ENCODE measurements around the gene SAMD4A.
"Not testable (repeated sequence)": the region's sequence is repeated elsewhere in the genome, so short reads cannot be mapped to it uniquely, and the experiment has no call there.

The SAMD4A gene

DNA sequence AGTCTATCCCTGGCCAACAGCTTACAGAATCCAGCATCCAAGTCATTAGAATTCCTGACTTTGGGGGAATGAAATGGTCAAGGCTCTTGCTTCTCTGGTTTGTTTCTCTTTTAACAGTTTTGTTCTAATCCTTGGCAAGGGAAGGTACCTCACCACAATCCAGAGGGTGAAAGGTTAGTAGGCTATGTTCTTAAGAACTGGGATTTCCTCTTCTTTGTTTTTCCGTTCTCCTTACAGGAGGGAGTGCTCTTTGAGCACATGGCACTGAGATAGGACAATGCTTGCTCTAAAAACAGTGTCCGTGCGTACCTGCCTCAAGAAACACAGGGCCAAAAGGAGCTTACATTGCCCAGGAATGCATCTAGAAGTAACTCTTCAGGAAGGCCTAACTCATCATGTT, 179.1 kb downstream of the SAMD4A start:
- no peak for TF ChIP-seq FOXP2 (optimal IDR thresholded peaks at IDR 0.05; ENCODE audit: control extremely low read depth, extremely low read length, insufficient read depth)
- no peak for TF ChIP-seq POLR2AphosphoS5 (IDR thresholded peaks at IDR 0.05; ENCODE audit: borderline replicate concordance, low read depth, low read length)
- no peak for TF ChIP-seq EZH2 (IDR thresholded peaks at IDR 0.05)

DNA sequence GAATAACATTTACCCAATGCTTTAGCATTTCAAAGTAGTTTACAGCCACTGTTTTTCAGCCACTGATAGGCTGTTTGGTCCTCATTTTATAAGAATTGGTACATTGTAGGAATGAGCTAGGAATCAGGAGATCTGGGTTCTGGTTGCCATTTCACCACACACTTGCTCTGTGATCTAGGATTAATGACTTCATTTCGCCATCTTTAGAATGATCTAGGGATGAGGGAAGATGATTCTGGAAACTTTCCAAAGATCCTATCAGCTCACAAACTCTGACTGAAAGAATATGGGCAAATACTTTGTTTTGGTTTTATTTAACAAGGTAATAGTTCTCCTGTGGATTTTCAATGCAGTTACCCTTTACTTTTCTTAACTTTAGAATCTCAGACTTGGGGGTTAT, 180.7 kb downstream of the SAMD4A start:
- no peak for TF ChIP-seq FOXP2 (optimal IDR thresholded peaks at IDR 0.05; ENCODE audit: control extremely low read depth, extremely low read length, insufficient read depth)
- Histone ChIP-seq H3K9me3 (ENCODE audit: low read depth, low read length) (no peaks in the 10 kb centered on the region), H3K9ac (ENCODE audit: insufficient read length) (no peak overlapping the region), H3K27ac (no peak overlapping the region), H3K4me3 (no peak overlapping the region), H3K36me3 (ENCODE audit: insufficient read depth, low read length) (no peaks in the 10 kb centered on the region)
- no peak for DNase-seq (ENCODE audit: low read depth, low spot score)

More for the DNA sequence above, 179.1 kb downstream of the SAMD4A start:
- no peak overlapping the region for H3K4me3 ChIP-seq
- H3K9ac ChIP-seq (ENCODE audit: insufficient read length): no peak overlapping the region
- no peaks in the 10 kb centered on the region for H3K36me3 ChIP-seq (ENCODE audit: insufficient read depth, low read length)
- no peak for DNase-seq (ENCODE audit: low read depth, low spot score)
- no peak overlapping the region for H3K27ac ChIP-seq
- no peaks in the 10 kb centered on the region for H3K9me3 ChIP-seq (ENCODE audit: low read depth, low read length)

DNA sequence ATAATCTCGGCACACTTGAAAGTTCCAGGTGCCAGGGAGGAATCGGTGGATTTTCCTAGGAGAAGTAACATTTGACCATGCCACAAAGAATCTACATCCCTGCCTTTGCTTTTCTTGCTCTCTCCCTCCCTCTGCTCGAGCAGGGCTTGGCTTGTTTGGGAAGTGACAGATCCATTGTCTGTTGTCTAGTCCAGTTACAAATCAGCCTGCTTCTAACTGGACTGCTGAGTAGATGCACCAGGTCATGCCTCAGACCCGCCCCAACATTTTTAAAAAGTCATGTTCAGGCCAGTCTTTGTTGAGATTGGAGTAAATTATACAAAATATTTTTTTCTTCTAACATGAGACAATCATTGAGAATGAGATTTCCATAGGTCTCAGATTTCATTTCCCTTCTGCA, 182.3 kb downstream of the SAMD4A start:
- H3K4me3 ChIP-seq: no peak overlapping the region
- H3K9me3 ChIP-seq (ENCODE audit: low read depth, low read length): no peaks in the 10 kb centered on the region
- H3K9ac ChIP-seq (ENCODE audit: insufficient read length): no peak overlapping the region
- DNase-seq (ENCODE audit: low read depth, low spot score): no peak
- no peak for TF ChIP-seq FOXP2 (optimal IDR thresholded peaks at IDR 0.05; ENCODE audit: control extremely low read depth, extremely low read length, insufficient read depth)
- no peak for TF ChIP-seq POLR2AphosphoS5 (IDR thresholded peaks at IDR 0.05; ENCODE audit: borderline replicate concordance, low read depth, low read length)
- TF ChIP-seq EZH2 (IDR thresholded peaks at IDR 0.05): no peak
- H3K27ac ChIP-seq: no peak overlapping the region
- H3K36me3 ChIP-seq (ENCODE audit: insufficient read depth, low read length): no peaks in the 10 kb centered on the region

DNA sequence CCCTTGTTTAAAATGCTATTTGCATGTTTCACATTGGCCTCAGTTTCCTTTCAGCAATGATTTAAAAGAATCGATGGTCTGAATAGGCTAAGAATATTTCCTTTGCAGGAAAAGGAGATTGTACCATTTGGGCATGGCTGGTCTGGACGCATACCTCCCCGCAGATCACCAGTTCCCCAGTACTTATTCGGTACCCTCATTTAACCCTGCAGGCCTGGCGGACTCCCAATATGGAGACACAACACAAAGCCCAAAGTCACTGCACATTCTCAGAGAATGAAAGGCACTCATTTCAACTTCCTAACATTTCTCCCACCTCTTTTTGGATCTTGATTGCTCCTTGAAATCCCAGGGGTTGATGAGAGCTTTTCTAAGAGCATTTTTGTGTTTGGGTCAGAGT, 182.8 kb downstream of the SAMD4A start:
- Histone ChIP-seq H3K9ac (ENCODE audit: insufficient read length) (no peak overlapping the region), H3K36me3 (ENCODE audit: insufficient read depth, low read length) (no peaks in the 10 kb centered on the region), H3K27ac (no peak overlapping the region), H3K4me3 (no peak overlapping the region), H3K9me3 (ENCODE audit: low read depth, low read length) (no peaks in the 10 kb centered on the region)
- no peak for DNase-seq (ENCODE audit: low read depth, low spot score)
- no peak for TF ChIP-seq POLR2AphosphoS5 (IDR thresholded peaks at IDR 0.05; ENCODE audit: borderline replicate concordance, low read depth, low read length)
- TF ChIP-seq EZH2 (IDR thresholded peaks at IDR 0.05): no peak

DNA sequence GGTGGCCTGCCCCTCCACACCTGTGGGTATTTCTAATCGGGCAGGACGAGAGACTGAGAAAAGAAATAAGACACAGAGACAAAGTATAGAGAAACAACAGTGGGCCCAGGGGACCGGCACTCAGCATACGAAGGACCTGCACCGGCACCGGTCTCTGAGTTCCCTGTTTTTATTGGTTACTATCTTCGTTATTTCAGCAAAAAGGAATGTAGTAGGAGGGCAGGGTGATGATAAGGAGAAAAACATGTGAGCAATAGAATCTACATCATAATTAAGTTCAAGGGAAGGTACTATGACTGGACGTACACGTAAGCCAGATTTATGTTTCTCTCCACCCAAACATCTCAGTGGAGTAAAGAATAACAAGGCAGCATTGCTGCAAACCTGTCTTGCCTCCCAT, 185.7 kb downstream of the SAMD4A start:
- DNase-seq (ENCODE audit: low read depth, low spot score); H3K9ac ChIP-seq (ENCODE audit: insufficient read length); H3K4me3 ChIP-seq; H3K36me3 ChIP-seq (ENCODE audit: insufficient read depth, low read length); H3K27ac ChIP-seq; H3K9me3 ChIP-seq (ENCODE audit: low read depth, low read length): not testable (repeated sequence)

DNA sequence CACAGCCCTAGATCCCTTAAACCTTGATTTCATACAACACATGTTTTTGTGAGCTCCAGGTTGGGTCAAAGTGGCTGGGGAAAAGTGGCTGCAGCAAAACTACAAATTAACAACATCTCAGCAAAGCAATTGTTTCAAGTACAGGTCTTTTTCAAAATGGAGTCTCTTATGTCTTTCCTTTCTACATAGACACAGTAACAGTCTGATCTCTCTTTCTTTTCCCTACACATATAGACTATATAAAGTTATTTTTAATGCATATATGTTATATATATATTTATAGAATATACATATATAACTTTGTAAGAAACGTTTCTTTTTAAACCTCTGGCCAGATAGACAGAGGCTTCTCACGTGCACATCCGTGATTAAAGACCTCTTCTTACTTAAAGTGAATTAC, 186.5 kb downstream of the SAMD4A start:
- H3K9me3 ChIP-seq (ENCODE audit: low read depth, low read length); H3K4me3 ChIP-seq; H3K27ac ChIP-seq; DNase-seq (ENCODE audit: low read depth, low spot score); H3K9ac ChIP-seq (ENCODE audit: insufficient read length); H3K36me3 ChIP-seq (ENCODE audit: insufficient read depth, low read length): not testable (repeated sequence)

DNA sequence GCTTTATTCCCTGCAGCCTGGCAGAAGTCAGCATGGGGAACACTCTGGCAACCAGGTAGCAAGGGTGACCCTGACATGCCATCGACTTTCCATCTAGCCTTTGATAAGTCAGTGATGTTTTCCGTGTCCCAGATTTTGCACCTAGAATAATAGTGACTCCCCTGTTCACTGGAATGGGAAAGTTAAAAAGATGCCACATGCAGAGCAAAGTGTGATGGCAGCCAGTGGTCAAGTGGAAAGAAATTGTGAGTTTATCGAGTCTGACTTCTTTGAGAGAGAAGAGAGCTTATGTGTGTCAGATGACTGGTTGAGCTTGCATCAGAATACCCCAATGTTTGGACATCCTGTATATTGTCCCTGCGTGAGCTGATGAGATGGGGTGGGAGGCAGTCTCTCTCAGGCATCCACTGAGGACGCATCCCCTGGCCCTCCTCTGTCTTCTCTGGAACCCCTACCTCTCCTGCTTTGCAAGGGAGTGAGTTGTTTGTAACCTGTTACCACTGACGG, 187.2 kb downstream of the SAMD4A start:
- Histone ChIP-seq H3K36me3 (ENCODE audit: insufficient read depth, low read length) (no peaks in the 10 kb centered on the region), H3K9me3 (ENCODE audit: low read depth, low read length) (no peaks in the 10 kb centered on the region), H3K4me3 (no peak overlapping the region), H3K27ac (no peak overlapping the region), H3K9ac (ENCODE audit: insufficient read length) (no peak overlapping the region)
- no peak for TF ChIP-seq POLR2AphosphoS5 (IDR thresholded peaks at IDR 0.05; ENCODE audit: borderline replicate concordance, low read depth, low read length)
- no peak for TF ChIP-seq FOXP2 (optimal IDR thresholded peaks at IDR 0.05; ENCODE audit: control extremely low read depth, extremely low read length, insufficient read depth)
- no peak for TF ChIP-seq EZH2 (IDR thresholded peaks at IDR 0.05)
- no peak for DNase-seq (ENCODE audit: low read depth, low spot score)

DNA sequence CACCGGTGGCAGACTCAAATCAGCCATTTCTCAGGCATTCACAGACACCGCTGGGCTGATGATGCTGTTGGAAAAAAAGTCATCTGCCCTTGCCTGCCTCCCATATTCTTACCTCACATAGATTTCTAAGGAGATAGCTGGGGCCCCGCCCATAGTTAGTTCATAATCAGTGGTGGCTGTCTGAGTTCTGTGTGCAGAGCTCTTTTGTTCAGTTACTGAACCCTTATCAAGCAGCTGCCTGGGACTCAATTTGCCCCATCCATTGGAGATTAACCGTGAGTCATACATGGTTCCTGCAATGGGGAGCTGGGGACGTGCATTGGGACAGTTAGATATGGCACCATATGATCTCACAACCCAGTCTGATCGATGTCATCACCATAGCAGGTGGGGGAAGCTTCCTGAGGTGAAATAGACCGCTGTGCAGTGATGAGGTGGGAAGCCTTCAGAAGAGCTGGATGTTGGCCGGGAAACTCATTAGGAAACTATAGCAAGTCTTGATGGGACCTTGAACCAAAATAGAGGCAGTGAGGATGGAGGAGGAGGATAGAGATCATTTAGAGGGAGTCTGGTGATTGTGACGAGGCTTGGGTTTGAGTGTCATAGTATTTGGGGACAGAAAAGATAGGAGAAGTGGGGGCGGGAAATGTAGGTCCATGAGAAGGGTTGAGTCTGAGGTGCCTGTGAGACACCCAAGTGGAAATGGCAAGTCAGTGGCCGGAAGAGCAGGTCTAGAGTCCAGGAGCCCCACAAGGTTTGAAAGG, 187.9 kb downstream of the SAMD4A start:
- Histone ChIP-seq H3K9me3 (ENCODE audit: low read depth, low read length) (no peaks in the 10 kb centered on the region), H3K27ac (no peak overlapping the region), H3K9ac (ENCODE audit: insufficient read length) (no peak overlapping the region), H3K36me3 (ENCODE audit: insufficient read depth, low read length) (no peaks in the 10 kb centered on the region), H3K4me3 (no peak overlapping the region)
- no peak for TF ChIP-seq FOXP2 (optimal IDR thresholded peaks at IDR 0.05; ENCODE audit: control extremely low read depth, extremely low read length, insufficient read depth)
- DNase-seq (ENCODE audit: low read depth, low spot score): no peak

DNA sequence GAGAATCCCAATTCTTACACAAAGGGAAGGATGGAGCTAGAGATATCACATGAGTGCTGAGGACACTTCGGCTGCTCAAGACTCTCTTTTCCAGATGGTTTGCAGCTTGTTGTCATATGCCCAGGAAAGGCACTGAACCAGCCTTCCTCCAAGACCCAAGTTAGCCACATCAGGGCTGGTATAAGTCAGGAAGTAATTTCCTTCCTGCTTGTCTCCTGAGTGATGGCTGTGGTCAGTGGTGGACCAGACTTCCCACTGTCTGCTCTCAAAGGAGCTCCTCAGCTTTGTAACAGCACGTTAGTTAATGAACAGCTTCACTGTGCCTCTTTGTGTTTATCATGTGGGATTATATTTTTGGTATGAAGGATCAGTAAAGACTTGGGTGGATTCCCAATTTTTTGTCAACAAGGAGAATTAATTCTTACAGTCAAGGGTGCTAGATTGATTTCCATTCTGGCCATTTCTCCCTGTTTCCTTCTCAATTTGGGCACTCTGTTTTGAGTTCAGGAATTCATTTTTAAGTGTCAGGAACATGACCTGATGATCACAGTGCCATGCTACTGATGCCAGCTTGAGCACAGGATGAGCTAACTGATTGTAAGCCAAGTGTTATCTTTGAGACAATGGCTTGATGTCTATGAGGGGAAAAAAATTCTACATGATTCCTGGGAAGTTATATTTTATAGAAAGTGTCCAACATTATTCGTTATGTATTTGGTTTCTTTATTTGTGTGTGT, 189.9 kb downstream of the SAMD4A start:
- no peak overlapping the region for H3K9ac ChIP-seq (ENCODE audit: insufficient read length)
- H3K4me3 ChIP-seq: no peak overlapping the region
- H3K27ac ChIP-seq: no peak overlapping the region
- no peak for TF ChIP-seq EZH2 (IDR thresholded peaks at IDR 0.05)
- TF ChIP-seq POLR2AphosphoS5 (IDR thresholded peaks at IDR 0.05; ENCODE audit: borderline replicate concordance, low read depth, low read length): no peak
- no peak for TF ChIP-seq FOXP2 (optimal IDR thresholded peaks at IDR 0.05; ENCODE audit: control extremely low read depth, extremely low read length, insufficient read depth)
- H3K36me3 ChIP-seq (ENCODE audit: insufficient read depth, low read length): no peaks in the 10 kb centered on the region
- no peak for DNase-seq (ENCODE audit: low read depth, low spot score)
- H3K9me3 ChIP-seq (ENCODE audit: low read depth, low read length): no peaks in the 10 kb centered on the region
